Caco-2 (cell line): Measurements from ENCODE around the gene TSPAN19. TPM values are rescaled to one million over a fixed set of nuclear protein-coding genes. Genes with fewer than 3 reads are reported as not detected.

ENCODE experiments used
- BruUV-seq: library from RNA; stranded (reverse); fragments of 400-500 nt; replicated peaks from 2 replicates; lab custom pipeline; 2021; lab: Mats Ljungman, UMichigan
- CTCF ChIA-PET: fragments of 300-600 bp; sonication (Branson Sonifier 250); formaldehyde crosslinking; loops from one replicate; lab custom pipeline; 2022; ENCODE audit warnings: antibody characterized with exemption; lab: Charles Lee
- POLR2A ChIA-PET: fragments of 300-600 bp; sonication (Branson Sonifier 250); formaldehyde crosslinking; loops from one replicate; lab custom pipeline; 2022; ENCODE audit warnings: antibody characterized with exemption; lab: Charles Lee
- DNase-seq, 2 experiments: peaks; one replicate each; pipeline versions ENCODE4 v3.0.0 to v3.0.0-alpha.2; 2020 to 2022
- H3K27me3 ChIP-seq: replicated peaks from 2 replicates; pipeline ENCODE4 v1.6.0; 2011; ENCODE audit warnings: low read length; ENCODE audit not compliant: control insufficient read depth, insufficient read depth
- H3K36me3 ChIP-seq: 2 replicates; pipeline ENCODE4 v1.5.1; 2011; ENCODE audit warnings: low read length; ENCODE audit not compliant: control insufficient read depth, insufficient read depth
- H3K4me1 ChIP-seq: fragments of 250-450 bp; sonication (Bioruptor Pico); 2 replicates; pipeline ENCODE4 v1.5.1; 2020; ENCODE audit warnings: mild to moderate bottlenecking
- H3K4me3 ChIP-seq: 2 replicates; pipeline ENCODE4 v1.5.1; 2011; ENCODE audit warnings: low read depth, mild to moderate bottlenecking, control low read depth, low read length
- H3K9me3 ChIP-seq: fragments of 250-450 bp; sonication (Bioruptor Pico); 2 replicates; pipeline ENCODE4 v1.5.1; 2020; ENCODE audit warnings: mild to moderate bottlenecking, moderate library complexity
- H3K27ac Mint-ChIP-seq: one replicate; pipeline ENCODE4 v1.8.0; 2022; ENCODE audit warnings: mixed read lengths; ENCODE audit not compliant: unreplicated experiment
- H3K27me3 Mint-ChIP-seq: one replicate; pipeline ENCODE4 v1.8.0; 2022; ENCODE audit warnings: mixed read lengths; ENCODE audit not compliant: insufficient read depth, unreplicated experiment
- H3K36me3 Mint-ChIP-seq: one replicate; pipeline ENCODE4 v1.8.0; 2022; ENCODE audit warnings: mild to moderate bottlenecking, mixed read lengths; ENCODE audit not compliant: insufficient read depth, unreplicated experiment
- H3K4me1 Mint-ChIP-seq: one replicate; pipeline ENCODE4 v1.8.0; 2022; ENCODE audit warnings: low read depth, mixed read lengths; ENCODE audit not compliant: unreplicated experiment
- H3K4me3 Mint-ChIP-seq: one replicate; pipeline ENCODE4 v1.8.0; 2022; ENCODE audit warnings: mild to moderate bottlenecking, moderate library complexity, mixed read lengths; ENCODE audit not compliant: unreplicated experiment
- H3K9me3 Mint-ChIP-seq: one replicate; pipeline ENCODE4 v1.8.0; 2022; ENCODE audit warnings: mixed read lengths; ENCODE audit not compliant: unreplicated experiment
- CTCF ChIP-seq, 2 experiments: fragments of 200-600 bp in 1 of 2; IDR thresholded peaks; 1 replicate in 1 of 2; 2 replicates in 1 of 2; pipeline versions ENCODE4 v1.5.1 to v1.8.0; 2011 to 2022; ENCODE audit warnings: antibody characterized with exemption in 1 of 2, control low read depth in 1 of 2, inconsistent platforms in 1 of 2, low read depth in 1 of 2, low read length in 1 of 2, mild to moderate bottlenecking in 1 of 2, moderate library complexity in 1 of 2; ENCODE audit not compliant: insufficient read depth in 1 of 2, severe bottlenecking in 1 of 2, unreplicated experiment in 1 of 2
- intact Hi-C: fragments of 100-400 bp; cut with micrococcal nuclease; formaldehyde crosslinking; loops from one replicate; pipeline ENCODE4 v1.10.0; 2022; ENCODE audit not compliant: unreplicated experiment
- total RNA-seq: library from RNA; stranded (reverse); gene quantifications from 2 replicates; pipeline ENCODE4 v1.2.3, GENCODE V29; 2022

Gene TSPAN19
- total RNA-seq, 1 experiment from 2014 or later, result not detected

GRCh38 chr12:85002778-85003296, 33.2 kb downstream of the TSPAN19 start:
- H3K36me3 ChIP-seq, result no peaks in the 10 kb centered on the region
- no peak overlapping the region for H3K4me3 ChIP-seq
- BruUV-seq, result no TSS peak
- no peak overlapping the region for H3K4me3 Mint-ChIP-seq
- no peak overlapping the region for H3K27ac Mint-ChIP-seq
- H3K27me3 Mint-ChIP-seq, result no peaks in the 10 kb centered on the region
- H3K27me3 ChIP-seq, result no peaks in the 10 kb centered on the region; the same call in 1 of the 2 replicates
- ChIA-PET CTCF (no interaction called here), POLR2A (no interaction called here)
- no peaks in the 10 kb centered on the region for H3K9me3 ChIP-seq
- no peaks in the 10 kb centered on the region for H3K4me1 ChIP-seq
- H3K4me1 Mint-ChIP-seq, result no peaks in the 10 kb centered on the region
- H3K36me3 Mint-ChIP-seq, result no peaks in the 10 kb centered on the region
- no peak for DNase-seq
- H3K9me3 Mint-ChIP-seq, result no peaks in the 10 kb centered on the region
- intact Hi-C loops, result no loop called here
- TF ChIP-seq CTCF (IDR thresholded peaks at IDR 0.05; ENCODE audit: insufficient read depth in 1 of 2, low read depth in 1 of 2, low read length in 1 of 2, severe bottlenecking in 1 of 2, unreplicated experiment in 1 of 2), result no peak

GRCh38 chr12:85000729-85001128, 35.3 kb downstream of the TSPAN19 start:
- Histone ChIP-seq H3K4me3 (no peak overlapping the region), H3K9me3 (no peaks in the 10 kb centered on the region), H3K36me3 (no peaks in the 10 kb centered on the region), H3K27me3 (no peaks in the 10 kb centered on the region; the same call in 1 of the 2 replicates), H3K4me1 (no peaks in the 10 kb centered on the region)
- H3K36me3 Mint-ChIP-seq, result no peaks in the 10 kb centered on the region
- intact Hi-C loops, result no loop called here
- no peak overlapping the region for H3K27ac Mint-ChIP-seq
- DNase-seq, result no peak
- ChIA-PET CTCF (no interaction called here), POLR2A (no interaction called here)
- no peaks in the 10 kb centered on the region for H3K4me1 Mint-ChIP-seq
- BruUV-seq, result no TSS peak
- no peak overlapping the region for H3K4me3 Mint-ChIP-seq
- no peak for TF ChIP-seq CTCF (IDR thresholded peaks at IDR 0.05; ENCODE audit: insufficient read depth in 1 of 2, low read depth in 1 of 2, low read length in 1 of 2, severe bottlenecking in 1 of 2, unreplicated experiment in 1 of 2)
- H3K9me3 Mint-ChIP-seq, result no peaks in the 10 kb centered on the region
- no peaks in the 10 kb centered on the region for H3K27me3 Mint-ChIP-seq

GRCh38 chr12:84998341-84998740, 37.7 kb downstream of the TSPAN19 start:
- no peaks in the 10 kb centered on the region for H3K9me3 ChIP-seq
- H3K27me3 Mint-ChIP-seq, result no peaks in the 10 kb centered on the region
- no peaks in the 10 kb centered on the region for H3K4me1 Mint-ChIP-seq
- no peak for TF ChIP-seq CTCF (IDR thresholded peaks at IDR 0.05; ENCODE audit: insufficient read depth in 1 of 2, low read depth in 1 of 2, low read length in 1 of 2, severe bottlenecking in 1 of 2, unreplicated experiment in 1 of 2)
- H3K27me3 ChIP-seq, result no peaks in the 10 kb centered on the region; the same call in 1 of the 2 replicates
- ChIA-PET POLR2A (no interaction called here), CTCF (no interaction called here)
- DNase-seq, result no peak
- H3K9me3 Mint-ChIP-seq, result peaks cover 10% of the 10 kb centered on the region
- no peaks in the 10 kb centered on the region for H3K36me3 Mint-ChIP-seq
- intact Hi-C loops, result no loop called here
- H3K4me3 Mint-ChIP-seq, result no peak overlapping the region
- no peak overlapping the region for H3K27ac Mint-ChIP-seq
- no peak overlapping the region for H3K4me3 ChIP-seq
- no peaks in the 10 kb centered on the region for H3K36me3 ChIP-seq
- no peaks in the 10 kb centered on the region for H3K4me1 ChIP-seq
- no TSS peak for BruUV-seq
